Measurements from ENCODE around the gene CSMD2.

The CSMD2 gene

DNA sequence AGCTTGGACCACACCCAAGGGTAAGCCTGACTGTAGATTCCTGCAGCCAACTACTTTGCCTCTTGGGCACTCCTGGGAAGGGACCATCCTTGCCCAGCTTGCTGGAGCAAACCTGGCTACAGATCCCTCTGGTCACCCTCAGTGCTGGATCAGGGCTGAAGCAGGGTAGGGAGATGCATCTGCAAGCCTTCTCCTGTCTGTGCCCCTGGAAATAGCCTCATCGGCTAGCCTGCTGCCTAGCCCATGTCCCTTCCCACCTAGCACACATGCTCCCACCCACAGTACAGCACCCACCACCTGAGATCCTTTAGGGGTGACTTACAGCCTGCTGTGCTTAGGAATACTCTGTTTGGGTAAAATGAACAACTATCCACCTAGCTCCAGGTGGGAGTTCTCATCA, 478.5 kb downstream of the CSMD2 start:
- no peak for DNase-seq (ENCODE audit: low read depth, low spot score)

DNA sequence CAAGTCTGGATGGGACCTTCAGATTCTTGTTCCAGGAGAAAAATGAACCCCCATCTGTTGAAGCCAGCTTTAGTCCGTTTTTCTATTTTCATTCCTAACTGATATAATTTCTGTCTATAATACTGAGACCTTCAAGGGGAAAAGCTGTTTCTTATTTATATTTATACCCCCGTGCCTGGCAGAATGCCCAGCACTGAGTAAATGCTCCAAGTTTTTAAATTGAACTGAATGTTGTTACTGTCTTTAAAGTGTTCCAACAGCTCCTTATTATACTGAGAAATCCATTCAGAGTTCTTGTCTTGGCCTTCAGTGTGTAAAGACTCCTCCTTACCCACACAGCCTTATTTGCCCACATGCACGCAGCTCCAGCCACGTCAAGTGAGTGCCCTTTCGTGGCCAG, 479.8 kb downstream of the CSMD2 start:
- no peak for DNase-seq (ENCODE audit: low read depth, low spot score)

DNA sequence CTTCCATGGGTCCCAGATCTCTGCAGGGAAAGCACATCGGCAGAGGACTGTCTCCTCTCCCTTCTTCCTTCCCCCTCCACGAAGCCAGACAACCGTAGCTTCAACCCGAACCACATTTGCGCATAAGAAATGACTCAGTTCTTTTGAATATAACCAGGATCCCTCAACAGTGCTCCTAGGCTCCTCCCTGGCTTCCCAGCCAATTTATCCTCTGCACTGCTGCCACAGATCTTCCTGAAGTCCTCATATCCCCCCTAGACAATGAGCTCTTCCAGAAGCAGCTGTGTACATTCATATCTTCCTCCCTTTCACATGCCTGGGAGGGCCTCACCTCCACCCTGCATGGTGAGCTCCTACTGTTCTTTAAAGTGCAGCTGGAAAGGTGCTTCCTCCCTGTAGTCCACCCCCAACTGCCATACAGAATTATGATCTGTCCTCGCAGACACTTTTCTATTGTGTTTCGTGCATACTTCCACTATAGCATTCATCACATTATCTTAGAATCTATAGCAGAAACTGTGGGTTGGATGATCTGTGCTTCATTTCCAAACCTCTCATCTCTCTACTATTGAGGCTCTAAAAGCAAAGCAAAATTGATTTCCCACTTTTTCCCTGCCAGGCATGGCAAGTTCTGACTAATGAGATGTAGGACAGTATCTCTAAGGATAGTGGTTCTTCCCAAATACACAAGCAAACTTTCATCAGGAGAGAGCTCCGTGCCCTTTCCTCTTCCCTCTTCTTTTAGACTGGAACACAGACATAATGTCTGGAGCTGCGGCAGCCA, 480.4 kb downstream of the CSMD2 start:
- no peak for DNase-seq (ENCODE audit: low read depth, low spot score)

DNA sequence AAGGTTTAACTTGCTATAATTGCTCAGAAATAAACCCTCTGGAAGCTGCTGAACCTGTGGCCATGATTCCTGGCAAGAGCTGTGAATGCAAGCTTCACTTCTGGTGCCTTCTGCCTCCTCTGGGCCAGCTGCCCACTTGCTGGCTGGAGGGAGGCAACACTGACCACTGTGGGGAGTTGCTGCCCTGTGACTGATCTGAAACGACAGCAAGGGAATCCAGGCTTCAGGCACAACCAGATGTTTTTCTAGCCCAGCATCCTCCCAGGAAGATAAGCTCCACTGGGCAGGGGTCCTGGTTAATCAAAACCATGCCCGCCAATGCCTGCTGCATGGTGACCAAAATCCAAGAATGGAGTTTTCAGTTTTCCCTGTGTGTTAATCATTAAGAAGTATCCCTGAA, 481.1 kb downstream of the CSMD2 start:
- DNase-seq (ENCODE audit: low read depth, low spot score): no peak

DNA sequence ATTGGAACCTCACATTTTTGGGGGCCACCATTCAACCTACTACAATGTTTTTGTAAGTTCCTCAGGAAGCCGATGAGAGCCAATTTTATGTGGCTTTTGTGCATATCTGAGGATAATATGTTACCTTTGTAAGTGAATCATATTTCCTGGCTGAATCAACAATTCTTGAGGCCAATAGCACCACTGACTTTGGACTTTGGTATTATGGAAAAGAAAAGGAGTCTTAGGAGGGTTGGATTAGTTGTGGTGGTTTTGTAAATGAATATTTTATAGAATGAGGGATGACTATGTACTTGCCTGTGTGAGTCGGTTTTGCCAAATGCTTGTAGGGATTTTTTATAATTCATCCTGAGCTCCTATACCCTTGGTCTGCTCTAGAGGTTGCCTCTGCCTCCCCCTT, 482.7 kb downstream of the CSMD2 start:
- DNase-seq (ENCODE audit: low read depth, low spot score): no peak

DNA sequence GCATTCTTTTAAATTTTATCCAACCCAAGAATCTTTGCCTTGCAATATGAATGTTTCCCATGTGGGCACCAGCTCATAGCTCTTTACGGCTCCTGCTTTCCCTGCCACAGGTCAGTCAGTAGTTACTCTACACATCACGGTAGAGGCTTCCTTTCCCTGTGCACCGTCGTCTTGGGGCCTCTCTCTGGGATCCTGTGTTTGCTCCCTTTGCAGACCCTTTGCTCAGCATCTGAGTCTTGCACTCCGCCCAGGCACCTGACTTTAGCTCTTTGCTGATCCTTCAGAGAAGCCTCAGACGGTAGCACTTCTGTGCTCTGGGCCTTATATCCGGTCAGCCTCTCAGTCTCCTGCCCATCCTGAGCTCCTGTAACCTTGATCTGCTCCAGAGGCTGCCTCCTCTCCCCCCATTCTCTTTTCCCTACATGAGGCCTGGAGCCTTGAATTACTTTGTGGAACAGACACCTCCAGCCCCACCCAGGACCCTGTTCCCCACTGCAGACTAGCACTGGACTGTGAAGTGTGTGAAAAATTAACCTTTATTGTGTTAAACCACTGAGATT, 484.7 kb downstream of the CSMD2 start:
- no peak for DNase-seq (ENCODE audit: low read depth, low spot score)

DNA sequence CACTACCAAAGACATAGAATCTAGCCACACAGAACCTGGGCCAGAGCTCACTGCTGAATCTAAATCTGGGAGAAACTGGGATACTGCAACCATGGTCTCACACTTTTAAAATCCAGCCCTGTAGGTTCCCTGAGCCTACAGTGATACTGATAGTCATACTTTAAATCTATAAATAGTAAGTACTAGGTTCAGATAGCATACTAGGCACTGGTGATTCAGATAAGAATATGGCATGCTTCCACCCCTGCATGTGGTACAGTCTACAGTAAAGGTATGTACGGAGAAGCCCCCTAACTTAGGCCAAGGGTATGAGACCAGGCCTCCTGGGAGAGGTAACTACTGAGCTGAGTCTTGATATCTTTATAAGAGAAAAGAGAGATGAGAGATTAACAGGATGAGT, 494.5 kb downstream of the CSMD2 start:
- DNase-seq (ENCODE audit: low read depth, low spot score): no peak

DNA sequence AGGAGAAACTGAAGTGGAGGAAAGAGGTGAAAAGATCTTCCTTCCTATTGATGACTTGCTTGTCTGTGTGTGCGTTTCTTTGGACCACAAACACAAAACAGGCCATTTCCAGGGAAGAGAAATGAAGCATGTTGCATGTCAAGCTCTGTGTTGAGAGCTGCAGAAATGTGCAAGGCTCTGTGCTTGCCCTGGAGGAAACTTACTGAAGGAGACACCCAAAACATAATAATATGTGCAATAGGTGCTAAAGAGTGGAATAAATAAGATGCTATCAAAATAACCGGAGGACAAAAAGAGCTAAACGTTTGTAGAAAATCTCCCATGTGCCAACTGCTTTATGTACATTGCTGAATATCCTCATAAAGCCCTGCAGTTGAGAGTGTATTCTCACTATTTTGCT, 496.3 kb downstream of the CSMD2 start:
- DNase-seq (ENCODE audit: low read depth, low spot score): no peak

DNA sequence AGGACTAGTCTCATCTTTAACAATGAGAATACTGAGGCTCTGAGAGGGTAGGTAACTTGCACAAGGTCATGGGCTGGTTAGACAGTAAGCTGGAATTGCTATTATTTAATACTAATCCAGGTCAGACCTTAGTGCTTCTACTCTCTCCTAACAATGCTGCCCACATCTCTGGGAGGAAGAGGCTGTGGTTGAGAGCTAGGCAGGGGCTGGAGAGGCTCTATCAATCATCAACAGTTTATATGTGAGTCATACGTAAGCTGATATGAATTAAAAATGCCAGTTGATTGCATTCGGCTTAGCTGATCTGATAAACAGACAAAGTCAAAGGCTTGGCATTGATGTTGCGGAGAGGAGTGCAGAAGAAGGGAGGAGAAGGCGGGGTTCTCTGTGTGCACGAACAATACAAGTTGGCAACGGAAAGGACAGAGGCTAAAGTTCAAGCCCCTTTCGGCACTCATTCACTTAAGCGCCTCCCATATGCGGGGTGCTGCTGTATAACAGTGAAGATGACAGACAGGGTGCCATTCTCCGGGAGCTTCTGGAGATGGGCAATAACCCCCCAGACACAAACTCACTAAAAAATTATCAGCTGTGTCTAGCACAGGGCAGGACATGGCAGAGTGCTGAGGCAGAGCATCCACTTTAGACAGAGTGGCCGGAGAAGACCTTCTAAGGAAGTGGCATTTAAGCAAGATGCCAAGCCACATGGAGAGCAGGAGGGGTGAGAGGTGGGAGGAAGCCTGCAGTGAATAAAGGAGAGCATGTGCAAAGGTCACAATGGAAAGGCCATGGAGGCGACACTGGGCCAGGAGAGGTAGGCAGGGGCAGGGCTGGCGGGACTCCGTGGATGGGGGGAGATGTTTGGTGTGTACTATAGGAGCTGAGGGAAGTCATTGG, 497.4 kb downstream of the CSMD2 start:
- no peak for DNase-seq (ENCODE audit: low read depth, low spot score)

DNA sequence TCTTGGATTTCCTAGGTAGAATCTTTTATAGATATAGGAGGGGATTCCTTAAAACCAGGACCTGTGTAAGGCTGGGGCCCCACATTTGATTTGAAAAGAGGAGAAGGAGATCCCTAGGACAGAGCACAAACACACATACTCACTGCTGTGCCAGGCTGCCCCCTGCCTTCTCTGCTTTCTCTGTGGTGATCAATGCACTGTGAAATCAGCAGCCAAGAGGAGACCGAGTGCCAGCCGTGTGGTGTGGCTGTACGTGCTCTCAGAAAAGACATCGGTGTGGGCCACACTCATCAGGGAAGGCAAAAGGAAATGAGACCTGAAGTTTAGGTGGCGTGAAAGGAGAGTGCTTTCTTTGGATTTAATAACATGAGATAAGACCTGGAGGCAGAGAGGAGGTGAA, 498.4 kb downstream of the CSMD2 start:
- no peak for DNase-seq (ENCODE audit: low read depth, low spot score)

DNA sequence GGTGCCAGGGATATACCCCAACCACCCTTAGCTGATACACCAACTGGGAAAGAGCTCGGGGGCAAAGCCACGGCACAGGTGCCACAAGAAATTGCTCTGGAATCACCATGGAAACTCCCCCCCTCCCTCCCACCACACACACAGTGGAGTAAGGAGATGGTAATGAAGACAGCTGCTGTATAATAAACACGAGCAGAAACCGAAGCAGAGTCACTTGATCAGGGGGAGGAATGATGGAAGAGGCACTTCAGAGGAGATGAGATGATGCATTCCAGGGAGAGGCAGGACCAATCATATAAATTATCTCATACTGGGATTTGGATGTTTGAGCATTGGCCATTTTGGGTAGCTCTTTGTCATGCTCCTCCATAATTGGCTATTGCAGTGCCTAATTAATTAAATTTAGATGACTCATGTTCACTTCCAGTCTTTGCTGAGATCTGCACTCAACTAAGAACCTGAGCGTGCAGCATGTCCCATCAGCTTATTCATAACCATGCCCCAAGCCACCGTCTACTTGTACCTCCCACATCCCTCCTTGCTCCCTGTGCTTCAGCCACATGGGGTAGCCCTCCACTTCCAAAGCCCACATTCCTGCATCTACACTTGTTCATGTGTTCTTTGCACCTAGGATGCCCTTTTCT, 503.1 kb downstream of the CSMD2 start:
- DNase-seq (ENCODE audit: low read depth, low spot score): no peak

DNA sequence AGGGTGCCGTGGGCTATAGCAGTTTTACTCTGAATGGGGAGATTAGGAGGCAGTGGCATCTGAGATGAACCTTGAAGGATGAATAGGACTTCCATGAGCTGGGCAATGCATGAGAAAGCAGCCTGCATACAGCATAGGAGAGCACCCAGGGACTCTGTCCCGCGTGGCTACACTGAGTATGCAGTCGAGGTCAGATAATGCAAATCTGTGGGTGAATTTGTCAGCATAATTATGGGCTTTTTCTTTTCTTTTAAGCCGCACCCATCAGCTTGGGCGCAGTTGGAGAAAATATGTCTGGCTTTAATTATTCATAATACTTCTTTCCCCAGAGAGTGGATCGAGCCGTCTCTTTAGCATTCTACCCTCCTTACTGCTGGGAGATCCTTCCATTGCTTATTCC, 504.1 kb downstream of the CSMD2 start:
- DNase-seq (ENCODE audit: low read depth, low spot score): no peak

DNA sequence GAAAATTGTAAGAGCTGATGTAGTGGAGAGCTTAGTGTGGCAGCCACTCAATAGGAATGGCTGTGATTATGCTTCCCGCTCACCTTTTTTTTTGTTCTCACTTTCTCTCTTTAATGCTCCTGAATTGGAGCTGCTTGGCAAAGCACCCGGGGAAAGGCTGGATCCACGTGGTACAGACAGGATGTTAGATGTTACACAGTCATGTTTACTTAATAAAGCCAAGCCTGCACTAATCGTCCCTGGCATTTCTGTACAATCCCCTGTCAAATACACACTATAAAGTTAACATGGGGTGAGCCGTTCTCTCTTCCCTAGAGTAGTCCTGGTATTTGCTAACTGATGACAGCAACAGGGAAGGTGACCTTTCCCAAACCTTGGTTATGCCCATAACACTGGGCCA, 504.8 kb downstream of the CSMD2 start:
- DNase-seq (ENCODE audit: low read depth, low spot score): no peak

DNA sequence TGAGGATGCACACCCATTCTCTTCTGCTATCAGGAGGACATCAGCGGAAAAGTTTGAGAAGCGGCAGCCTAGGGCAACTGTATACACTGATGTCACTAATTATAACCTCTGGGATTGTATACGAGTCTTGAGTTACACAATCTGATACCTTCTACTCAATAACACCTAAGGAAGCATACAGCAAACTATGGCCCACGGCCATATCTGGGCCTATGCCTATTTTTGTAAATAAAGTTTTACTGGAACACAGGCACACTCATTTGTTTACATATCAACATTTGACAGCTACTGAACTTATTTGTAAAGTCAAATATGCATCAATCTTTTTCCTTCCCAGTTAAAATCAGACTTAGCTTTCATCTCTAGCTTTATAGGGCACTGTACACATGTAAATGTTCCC, 505.4 kb downstream of the CSMD2 start:
- DNase-seq (ENCODE audit: low read depth, low spot score): no peak

DNA sequence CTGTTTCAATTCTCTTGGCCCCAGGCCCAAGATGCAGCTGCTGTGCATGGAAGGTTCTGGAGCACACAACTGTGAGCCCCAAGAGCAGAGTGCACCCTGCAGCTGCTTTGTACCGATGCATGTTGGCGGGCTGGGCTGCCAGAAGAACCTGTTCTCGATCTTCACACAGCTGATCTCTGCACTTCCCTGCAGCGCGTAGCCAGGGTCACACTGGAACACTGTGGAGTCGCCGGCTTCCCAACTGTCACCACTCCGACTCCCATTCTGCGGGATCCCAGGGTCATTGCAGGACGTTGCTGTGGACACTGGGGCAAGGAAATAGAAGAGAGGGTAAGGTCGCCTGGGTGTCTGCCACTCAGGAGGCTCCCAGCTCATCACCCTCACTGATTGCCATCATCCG, 507.2 kb downstream of the CSMD2 start:
- DNase-seq (ENCODE audit: low read depth, low spot score): no peak

DNA sequence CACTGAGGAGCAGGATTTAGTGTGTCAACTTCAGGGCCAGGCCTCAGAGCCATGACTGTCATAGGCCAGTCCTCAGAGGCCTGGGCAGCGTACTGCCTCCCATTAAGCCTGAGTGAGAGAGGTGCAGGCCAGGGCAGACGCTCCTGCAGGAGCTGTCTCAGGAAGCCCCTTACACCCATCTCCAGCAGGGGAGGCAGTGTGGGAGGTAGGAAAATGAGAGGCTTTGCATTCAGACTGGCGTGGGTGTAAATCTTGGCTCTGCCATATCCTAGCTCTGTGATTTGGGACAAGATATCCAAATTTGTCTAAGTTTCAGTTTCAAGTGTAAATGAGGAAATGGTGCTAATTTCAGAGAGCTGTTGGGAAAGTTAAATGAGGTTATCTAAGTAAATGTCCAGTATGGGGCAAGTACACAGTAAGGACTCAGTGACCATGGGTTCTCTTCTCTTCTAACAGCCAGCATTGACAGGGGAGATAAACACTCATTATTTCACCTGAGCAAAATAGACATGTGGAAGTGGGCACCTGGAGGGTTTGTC, 508.5 kb downstream of the CSMD2 start:
- no peak for DNase-seq (ENCODE audit: low read depth, low spot score)

DNA sequence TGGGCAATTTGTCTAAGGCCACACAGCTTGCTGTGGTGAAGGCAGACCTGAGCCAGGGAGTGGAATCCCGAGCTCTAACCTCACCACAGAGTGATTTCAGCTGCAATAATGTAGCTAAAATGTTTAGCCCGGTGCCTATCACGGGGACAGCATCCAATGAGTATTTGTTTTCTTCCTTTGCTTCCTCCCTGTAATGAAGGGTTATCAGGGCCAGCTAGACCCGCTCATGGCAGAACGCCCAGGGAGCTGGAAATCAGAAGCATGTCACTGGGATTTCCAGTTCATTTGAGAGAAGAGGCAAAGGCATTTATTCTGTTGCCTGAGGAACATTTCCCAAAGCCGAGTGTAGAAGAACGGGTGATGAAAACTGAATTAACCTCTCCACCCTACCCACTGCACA, 509.5 kb downstream of the CSMD2 start:
- no peak for DNase-seq (ENCODE audit: low read depth, low spot score)

DNA sequence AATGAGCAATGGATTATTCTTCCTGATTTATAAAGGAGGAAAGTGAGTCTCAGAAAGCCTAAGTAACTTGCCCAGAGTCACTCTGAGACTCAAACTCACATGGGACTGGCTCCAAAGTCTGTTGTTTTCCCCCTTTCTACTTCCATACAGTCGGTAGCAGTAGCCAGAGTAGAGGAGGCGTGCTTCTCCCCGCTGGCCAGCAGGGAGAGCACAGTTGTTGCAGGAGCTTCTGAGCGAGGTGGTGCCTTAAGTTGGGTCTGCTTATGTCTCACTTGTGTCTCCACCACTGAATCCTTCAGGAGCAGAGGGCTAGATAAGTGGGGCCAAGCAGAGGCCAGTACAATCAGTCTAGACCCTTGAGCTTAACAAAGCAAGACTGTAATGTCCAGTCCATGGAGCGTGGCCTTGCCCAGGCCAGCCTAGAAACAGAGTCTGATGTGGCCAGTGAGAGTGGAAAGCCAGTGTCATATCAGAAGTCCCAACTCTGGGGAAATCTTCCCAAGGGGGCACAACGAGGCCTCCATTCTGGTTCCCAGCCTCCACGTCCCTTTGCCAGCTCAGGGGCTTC, 510.7 kb downstream of the CSMD2 start:
- no peak for DNase-seq (ENCODE audit: low read depth, low spot score)

DNA sequence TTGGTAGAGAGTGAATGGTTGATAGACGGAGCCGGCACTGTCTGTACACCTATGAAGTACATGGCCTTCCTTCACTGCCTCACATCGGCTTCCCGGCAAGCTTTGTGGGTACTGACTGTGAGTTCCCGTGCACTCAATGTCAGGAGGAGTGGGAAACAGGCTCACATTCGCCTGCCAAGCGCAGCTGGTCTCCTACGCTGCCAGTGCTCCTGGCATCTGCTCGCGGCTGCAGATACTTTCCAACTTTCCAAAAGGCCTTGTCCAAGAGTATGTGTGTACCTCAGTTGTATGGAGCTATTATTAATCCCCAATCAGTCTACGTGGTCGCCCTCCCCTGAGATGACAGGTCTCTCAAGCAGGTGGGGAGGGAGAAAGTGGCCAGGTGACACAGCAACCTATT, 511.8 kb downstream of the CSMD2 start:
- DNase-seq (ENCODE audit: low read depth, low spot score): no peak

DNA sequence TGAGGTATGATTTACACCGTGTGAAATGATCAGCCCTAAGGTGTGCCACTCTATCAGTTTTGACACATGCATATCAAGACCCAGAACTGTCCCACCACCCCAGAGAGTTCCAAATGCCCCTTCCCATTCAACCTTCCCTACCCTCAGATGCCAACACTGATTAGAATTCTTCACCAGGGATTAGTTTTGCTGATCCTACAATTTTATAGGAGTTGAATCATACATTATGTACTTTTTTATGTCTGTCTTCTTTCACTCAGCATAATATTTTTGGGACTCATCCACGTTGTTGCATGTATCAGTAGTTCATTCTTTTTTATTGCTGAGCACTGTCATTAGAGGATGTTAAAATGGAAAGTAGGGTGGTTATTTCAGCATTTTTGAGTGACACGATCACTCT, 514.3 kb downstream of the CSMD2 start:
- no peak for DNase-seq (ENCODE audit: low read depth, low spot score)

DNA sequence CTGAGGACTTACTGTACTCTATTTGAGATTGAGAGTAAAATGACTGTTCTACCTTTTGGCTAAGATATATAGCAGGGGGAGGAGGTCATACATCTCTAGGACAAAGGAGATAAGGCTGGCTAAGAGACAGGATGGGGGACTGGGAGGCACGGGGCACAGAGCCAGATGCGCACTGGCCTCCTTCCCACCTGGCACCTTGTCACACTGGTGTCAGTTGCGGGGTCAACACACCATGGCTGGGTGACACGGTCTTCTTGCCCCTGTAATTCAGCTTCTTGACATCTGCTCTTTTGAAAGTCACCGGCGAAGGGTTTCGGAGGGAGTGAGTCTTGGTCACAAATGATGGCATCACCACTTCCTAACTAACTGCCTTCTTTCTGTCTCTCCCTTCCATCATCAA, 515.3 kb downstream of the CSMD2 start:
- no peak for DNase-seq (ENCODE audit: low read depth, low spot score)

DNA sequence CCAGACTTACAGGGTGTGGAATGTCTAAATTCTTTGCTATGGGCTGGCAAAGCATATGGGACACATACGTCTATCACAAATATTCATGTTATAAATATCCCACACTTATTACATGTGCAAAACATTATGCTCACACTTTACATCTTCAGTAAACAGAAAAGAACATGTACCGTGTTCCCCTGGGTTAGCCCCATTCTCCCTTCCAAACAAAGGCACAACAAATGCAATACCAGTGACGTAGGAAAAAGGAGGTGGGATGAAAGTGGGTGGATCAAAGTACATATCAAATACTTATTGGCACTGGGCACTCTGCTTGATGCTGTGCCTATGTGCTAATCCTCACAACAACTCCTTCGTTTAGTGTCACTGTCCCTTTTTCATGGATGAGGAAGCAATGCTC, 521.8 kb downstream of the CSMD2 start:
- no peak for DNase-seq (ENCODE audit: low read depth, low spot score)
